ENCODE results near the gene CWC27.

CWC27 gene

GRCh38 chr5:64952951-64953673 lies 184.4 kb downstream of the CWC27 start:
- no peak overlapping the region for H2AFZ ChIP-seq (ENCODE audit: low read depth, low read length)
- H3K36me3 ChIP-seq (ENCODE audit: insufficient read depth, low read length): no peaks in the 10 kb centered on the region
- H3K4me3 ChIP-seq (ENCODE audit: low read depth in 1 of 2, low read length in 2 of 2): no peak overlapping the region
- ATAC-seq (ENCODE audit: insufficient read depth, low read depth): no peak
- DNase-seq: no peak
- H3K4me1 ChIP-seq (ENCODE audit: insufficient read depth, low read length): no peaks in the 10 kb centered on the region
- no peak overlapping the region for H3K4me2 ChIP-seq (ENCODE audit: insufficient read depth, low read length)
- no peak overlapping the region for H3K27ac ChIP-seq (ENCODE audit: low read length)
- H4K20me1 ChIP-seq (ENCODE audit: insufficient read depth, low read length): no peaks in the 10 kb centered on the region
- TF ChIP-seq, protein P1, sequence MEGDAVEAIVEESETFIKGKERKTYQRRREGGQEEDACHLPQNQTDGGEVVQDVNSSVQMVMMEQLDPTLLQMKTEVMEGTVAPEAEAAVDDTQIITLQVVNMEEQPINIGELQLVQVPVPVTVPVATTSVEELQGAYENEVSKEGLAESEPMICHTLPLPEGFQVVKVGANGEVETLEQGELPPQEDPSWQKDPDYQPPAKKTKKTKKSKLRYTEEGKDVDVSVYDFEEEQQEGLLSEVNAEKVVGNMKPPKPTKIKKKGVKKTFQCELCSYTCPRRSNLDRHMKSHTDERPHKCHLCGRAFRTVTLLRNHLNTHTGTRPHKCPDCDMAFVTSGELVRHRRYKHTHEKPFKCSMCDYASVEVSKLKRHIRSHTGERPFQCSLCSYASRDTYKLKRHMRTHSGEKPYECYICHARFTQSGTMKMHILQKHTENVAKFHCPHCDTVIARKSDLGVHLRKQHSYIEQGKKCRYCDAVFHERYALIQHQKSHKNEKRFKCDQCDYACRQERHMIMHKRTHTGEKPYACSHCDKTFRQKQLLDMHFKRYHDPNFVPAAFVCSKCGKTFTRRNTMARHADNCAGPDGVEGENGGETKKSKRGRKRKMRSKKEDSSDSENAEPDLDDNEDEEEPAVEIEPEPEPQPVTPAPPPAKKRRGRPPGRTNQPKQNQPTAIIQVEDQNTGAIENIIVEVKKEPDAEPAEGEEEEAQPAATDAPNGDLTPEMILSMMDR (IDR thresholded peaks at IDR 0.05; ENCODE audit: borderline replicate concordance, extremely low read depth, low read length, poor library complexity, severe bottlenecking): no peak
- TF ChIP-seq EZH2 (IDR thresholded peaks at IDR 0.05; ENCODE audit: borderline replicate concordance, low read depth, low read length, severe bottlenecking): no peak
- H3K79me2 ChIP-seq (ENCODE audit: insufficient read depth, low read length): no peaks in the 10 kb centered on the region
- H3K27me3 ChIP-seq (ENCODE audit: insufficient read depth, low read length, poor library complexity): no peaks in the 10 kb centered on the region
- H3K9me3 ChIP-seq (ENCODE audit: insufficient read depth, low read length, severe bottlenecking): no peaks in the 10 kb centered on the region
- H3K9ac ChIP-seq (ENCODE audit: low read depth, low read length): no peak overlapping the region

- TF ChIP-seq EZH2 (IDR thresholded peaks at IDR 0.05; ENCODE audit: borderline replicate concordance, low read depth, low read length, severe bottlenecking): no peak
- ATAC-seq (ENCODE audit: insufficient read depth, low read depth): peak; percentile 64
- Histone ChIP-seq H3K4me1 (ENCODE audit: insufficient read depth, low read length) (no peaks in the 10 kb centered on the region), H3K4me2 (ENCODE audit: insufficient read depth, low read length) (no peak overlapping the region), H2AFZ (ENCODE audit: low read depth, low read length) (no peak overlapping the region), H3K27me3 (ENCODE audit: insufficient read depth, low read length, poor library complexity) (no peaks in the 10 kb centered on the region), H3K79me2 (ENCODE audit: insufficient read depth, low read length) (no peaks in the 10 kb centered on the region), H3K9me3 (ENCODE audit: insufficient read depth, low read length, severe bottlenecking) (no peaks in the 10 kb centered on the region), H3K36me3 (ENCODE audit: insufficient read depth, low read length) (no peaks in the 10 kb centered on the region), H4K20me1 (ENCODE audit: insufficient read depth, low read length) (no peaks in the 10 kb centered on the region), H3K27ac (ENCODE audit: low read length) (no peak overlapping the region), H3K4me3 (ENCODE audit: low read depth in 1 of 2, low read length in 2 of 2) (no peak overlapping the region), H3K9ac (ENCODE audit: low read depth, low read length) (no peak overlapping the region)
- DNase-seq: no peak
Measured at GRCh38 chr5:64954518-64954917, 185.8 kb downstream of the CWC27 start.

GRCh38 chr5:64958757-64959391 lies 190.1 kb downstream of the CWC27 start:
- H3K36me3 ChIP-seq (ENCODE audit: insufficient read depth, low read length): no peaks in the 10 kb centered on the region
- TF ChIP-seq EZH2 (IDR thresholded peaks at IDR 0.05; ENCODE audit: borderline replicate concordance, low read depth, low read length, severe bottlenecking): no peak
- TF ChIP-seq, protein P1 (IDR thresholded peaks at IDR 0.05; ENCODE audit: borderline replicate concordance, extremely low read depth, low read length, poor library complexity, severe bottlenecking): peak; percentile 63
- H2AFZ ChIP-seq (ENCODE audit: low read depth, low read length): no peak overlapping the region
- H3K4me2 ChIP-seq (ENCODE audit: insufficient read depth, low read length): no peak overlapping the region
- no peaks in the 10 kb centered on the region for H3K4me1 ChIP-seq (ENCODE audit: insufficient read depth, low read length)
- H3K9me3 ChIP-seq (ENCODE audit: insufficient read depth, low read length, severe bottlenecking): peaks cover 12% of the 10 kb centered on the region
- ATAC-seq (ENCODE audit: insufficient read depth, low read depth) (no peak), DNase-seq (no peak)
- H4K20me1 ChIP-seq (ENCODE audit: insufficient read depth, low read length): no peaks in the 10 kb centered on the region
- no peak overlapping the region for H3K9ac ChIP-seq (ENCODE audit: low read depth, low read length)
- no peak overlapping the region for H3K4me3 ChIP-seq (ENCODE audit: low read depth in 1 of 2, low read length in 2 of 2)
- no peaks in the 10 kb centered on the region for H3K27me3 ChIP-seq (ENCODE audit: insufficient read depth, low read length, poor library complexity)
- no peak overlapping the region for H3K27ac ChIP-seq (ENCODE audit: low read length)
- H3K79me2 ChIP-seq (ENCODE audit: insufficient read depth, low read length): no peaks in the 10 kb centered on the region

DNA sequence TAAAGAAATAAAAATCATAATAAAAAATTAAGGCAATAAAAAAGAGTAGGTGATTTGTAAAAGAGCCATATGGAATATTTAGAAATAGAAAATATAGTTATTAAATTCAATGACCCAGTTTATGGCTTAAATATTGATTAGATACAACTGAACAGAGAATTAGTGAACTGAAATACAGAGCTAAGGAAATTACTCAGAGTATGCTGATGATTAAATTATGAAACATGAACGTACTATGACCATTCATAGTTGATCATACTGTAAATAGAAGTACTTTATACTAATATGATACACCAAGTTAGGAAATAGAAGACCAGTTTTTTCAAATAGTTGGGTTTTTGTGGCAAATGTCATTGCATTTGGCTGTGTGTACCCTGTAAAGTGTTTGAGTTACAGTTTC lies 194.5 kb downstream of the CWC27 start:
- Histone ChIP-seq H3K4me2 (ENCODE audit: insufficient read depth, low read length) (no peak overlapping the region), H3K9me3 (ENCODE audit: insufficient read depth, low read length, severe bottlenecking) (peaks cover 15% of the 10 kb centered on the region), H3K27me3 (ENCODE audit: insufficient read depth, low read length, poor library complexity) (no peaks in the 10 kb centered on the region), H3K27ac (ENCODE audit: low read length) (no peak overlapping the region), H2AFZ (ENCODE audit: low read depth, low read length) (no peak overlapping the region), H3K4me1 (ENCODE audit: insufficient read depth, low read length) (no peaks in the 10 kb centered on the region), H3K4me3 (ENCODE audit: low read depth in 1 of 2, low read length in 2 of 2) (no peak overlapping the region), H4K20me1 (ENCODE audit: insufficient read depth, low read length) (no peaks in the 10 kb centered on the region), H3K36me3 (ENCODE audit: insufficient read depth, low read length) (no peaks in the 10 kb centered on the region), H3K79me2 (ENCODE audit: insufficient read depth, low read length) (no peaks in the 10 kb centered on the region), H3K9ac (ENCODE audit: low read depth, low read length) (no peak overlapping the region)
- no peak for TF ChIP-seq EZH2 (IDR thresholded peaks at IDR 0.05; ENCODE audit: borderline replicate concordance, low read depth, low read length, severe bottlenecking)
- TF ChIP-seq, protein P1 (IDR thresholded peaks at IDR 0.05; ENCODE audit: borderline replicate concordance, extremely low read depth, low read length, poor library complexity, severe bottlenecking): no peak
- DNase-seq (no peak), ATAC-seq (ENCODE audit: insufficient read depth, low read depth) (no peak)

Measured in DND-41 (cell line).